ENCODE results near the gene LRRC51.

- TF ChIP-seq POLR2AphosphoS5 (IDR thresholded peaks at IDR 0.05; ENCODE audit: low read depth, low read length) = no peak
- TF ChIP-seq POLR2A (IDR thresholded peaks at IDR 0.05; ENCODE audit: low read depth, low read length) = no peak
- TF ChIP-seq TAF1 (IDR thresholded peaks at IDR 0.05; ENCODE audit: low read depth, low read length) = no peak
Observed at GRCh38 chr11:72140661-72141060, 60.0 kb downstream of the LRRC51 start.
